GM18870 (cell line): Measurements from ENCODE around the gene GSTO2.

Experiments used
- ATAC-seq: cut with Tn5 transposase; IDR thresholded peaks from one replicate; pipeline ENCODE4 v1.9.1; 2021; ENCODE audit warnings: moderate library complexity; ENCODE audit not compliant: unreplicated experiment

The GSTO2 gene

DNA sequence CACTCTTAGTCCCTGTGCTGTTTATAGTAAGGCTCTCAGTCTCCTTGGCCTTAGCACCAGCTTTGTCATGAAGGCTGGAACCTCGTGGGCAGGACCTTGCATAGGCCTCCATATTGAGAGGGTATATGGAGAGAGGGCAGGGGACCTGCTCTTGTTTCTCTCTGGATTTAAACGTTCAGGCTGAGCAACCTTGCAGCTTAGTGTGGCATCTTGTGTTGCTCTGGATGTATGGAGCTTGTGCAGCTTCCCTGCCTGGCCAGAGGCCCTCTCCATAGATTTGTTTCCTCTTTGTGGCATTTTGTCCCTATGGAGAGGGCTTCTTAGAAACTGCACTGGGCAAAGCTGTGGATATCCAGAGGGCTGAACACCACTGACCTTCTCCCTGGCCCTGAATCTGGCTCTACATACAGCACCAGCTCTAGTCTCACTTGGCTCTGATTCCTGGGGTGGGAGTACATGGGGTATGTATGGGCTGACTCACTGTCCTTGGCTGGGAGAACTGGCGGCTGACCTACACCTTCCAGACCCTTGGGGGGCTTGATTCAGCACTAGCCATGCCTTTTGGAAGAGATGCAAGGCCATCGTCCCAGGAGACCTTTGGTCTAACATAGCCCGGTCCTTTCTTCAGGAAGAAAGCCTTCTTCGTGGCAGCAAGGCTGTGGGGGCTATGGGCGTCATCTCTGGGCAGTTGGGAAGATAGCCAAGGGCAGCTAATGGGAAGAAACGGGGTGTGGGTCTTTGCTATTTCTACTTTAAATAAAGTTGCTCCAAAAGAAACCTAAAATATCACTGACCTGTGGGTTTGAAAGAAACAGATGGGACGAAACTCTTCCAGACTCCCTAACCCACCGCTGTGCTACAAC is 38.8 kb downstream of the GSTO2 start:
- no peak for ATAC-seq

DNA sequence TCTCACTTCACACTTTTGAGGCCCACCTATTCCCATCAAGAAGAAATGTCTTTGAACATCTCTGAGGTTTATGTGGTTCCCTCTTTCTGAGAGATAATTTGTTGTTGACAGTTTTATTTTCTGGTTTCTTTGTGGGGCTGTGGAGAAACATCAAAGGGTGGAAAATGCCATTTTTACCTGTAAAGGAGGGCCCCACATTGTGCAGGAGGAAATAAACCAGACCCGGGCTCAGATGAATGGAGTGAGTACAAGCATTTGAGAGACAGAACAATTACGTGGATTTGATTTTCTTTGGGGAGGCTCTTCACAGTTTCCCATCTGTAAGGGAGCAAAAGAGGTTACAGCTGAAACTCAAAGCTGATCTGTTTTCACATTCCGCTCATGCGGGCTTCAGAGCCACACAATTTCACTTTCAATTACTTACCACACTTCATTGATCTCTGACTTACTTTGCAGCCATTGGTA is 39.5 kb downstream of the GSTO2 start:
- ATAC-seq = peak; percentile 91

DNA sequence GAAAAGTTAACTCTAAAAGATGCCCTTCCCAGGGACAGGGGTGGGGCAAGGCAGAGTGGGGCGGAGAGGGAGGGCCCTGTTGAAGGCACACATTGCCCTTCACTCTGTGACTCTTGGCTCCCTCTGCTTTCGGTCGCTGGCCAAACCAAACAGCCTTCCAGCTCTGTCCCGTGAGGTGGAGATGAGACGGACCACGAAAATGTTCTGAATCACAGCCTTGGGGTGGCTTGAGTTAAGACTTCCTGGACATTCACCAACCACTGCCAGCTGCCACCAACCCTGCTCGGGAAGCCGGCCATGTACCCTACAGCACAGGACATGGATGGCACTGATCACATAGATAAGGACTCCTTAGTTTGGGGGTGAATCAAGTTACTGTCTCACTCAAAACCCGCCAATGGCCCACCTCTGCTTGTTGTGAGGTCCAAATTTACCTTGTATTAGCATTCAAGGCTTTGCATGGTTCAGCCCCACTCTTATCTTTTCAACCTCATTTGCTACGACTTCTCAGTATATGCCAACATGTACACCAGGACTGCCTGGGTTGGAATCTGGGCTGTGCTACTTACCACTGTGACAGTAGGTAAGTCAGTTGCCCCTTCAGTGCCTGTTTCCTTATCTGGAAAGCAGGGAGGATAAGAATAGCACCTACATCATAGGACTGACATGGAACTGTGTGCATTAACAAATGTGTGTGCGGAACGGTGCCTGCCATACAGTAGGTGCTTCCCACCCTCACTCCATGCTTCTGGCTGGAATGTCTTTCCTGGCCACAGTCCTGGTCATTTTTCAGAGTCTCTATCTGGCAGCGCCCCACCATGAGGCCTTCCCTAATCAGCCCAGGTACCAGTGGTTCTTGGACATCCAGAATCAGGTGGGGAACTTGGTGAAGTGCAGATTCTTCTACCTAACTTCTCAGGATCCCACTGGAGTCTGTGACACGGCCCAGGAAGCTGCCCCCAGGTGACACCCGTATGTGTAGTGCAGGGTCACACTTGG is 41.3 kb downstream of the GSTO2 start:
- ATAC-seq = no peak

- no peak for ATAC-seq
Observed at GRCh38 chr10:104311184-104311720, 42.3 kb downstream of the GSTO2 start.

DNA sequence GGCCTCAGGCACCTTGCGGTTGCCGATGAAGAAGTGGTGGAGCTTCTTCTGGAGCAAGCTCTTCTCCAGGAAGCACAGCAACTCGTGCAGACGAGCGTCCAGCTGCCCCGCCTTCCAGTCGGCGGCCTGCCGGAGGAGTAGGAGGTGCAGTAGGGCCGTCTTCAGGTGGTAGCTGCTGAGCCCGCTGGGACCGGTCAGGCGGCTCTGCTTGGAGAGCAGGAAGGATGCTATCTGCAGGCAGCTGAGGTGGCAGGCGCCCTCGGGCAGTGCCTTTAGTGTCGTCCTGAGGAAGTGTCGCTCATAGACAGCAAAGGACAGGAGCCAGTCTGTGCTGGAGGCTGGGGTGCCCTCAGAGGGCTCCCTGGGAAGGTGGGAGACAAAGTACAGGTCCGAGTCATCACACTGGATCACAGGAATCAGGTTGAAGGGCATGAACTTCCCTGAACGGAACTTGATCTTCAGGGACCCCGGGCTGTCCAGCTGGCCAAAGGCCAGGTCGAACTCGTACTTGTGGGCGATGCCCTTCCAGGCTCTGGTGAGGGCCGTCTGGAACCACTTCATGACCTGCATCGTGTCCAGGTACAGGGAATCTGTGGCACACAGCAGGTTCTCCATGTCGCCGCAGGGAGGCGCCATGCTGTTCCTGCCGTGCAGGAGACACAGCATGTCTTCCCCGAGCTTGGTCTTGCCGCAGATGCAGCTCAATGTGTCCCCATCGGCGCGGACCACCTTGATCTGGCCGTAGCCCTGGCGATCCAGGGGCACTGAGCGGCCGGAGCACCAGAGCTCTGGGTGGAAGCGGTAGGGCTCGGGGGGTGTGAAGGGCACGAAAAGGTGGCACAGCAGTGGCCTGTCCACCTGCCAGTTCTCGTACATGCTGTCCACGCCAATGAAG is 45.9 kb downstream of the GSTO2 start:
- ATAC-seq = no peak

GRCh38 chr10:104315486-104315921 is 46.5 kb downstream of the GSTO2 start:
- no peak for ATAC-seq

GRCh38 chr10:104316321-104317099 is 47.5 kb downstream of the GSTO2 start:
- no peak for ATAC-seq

DNA sequence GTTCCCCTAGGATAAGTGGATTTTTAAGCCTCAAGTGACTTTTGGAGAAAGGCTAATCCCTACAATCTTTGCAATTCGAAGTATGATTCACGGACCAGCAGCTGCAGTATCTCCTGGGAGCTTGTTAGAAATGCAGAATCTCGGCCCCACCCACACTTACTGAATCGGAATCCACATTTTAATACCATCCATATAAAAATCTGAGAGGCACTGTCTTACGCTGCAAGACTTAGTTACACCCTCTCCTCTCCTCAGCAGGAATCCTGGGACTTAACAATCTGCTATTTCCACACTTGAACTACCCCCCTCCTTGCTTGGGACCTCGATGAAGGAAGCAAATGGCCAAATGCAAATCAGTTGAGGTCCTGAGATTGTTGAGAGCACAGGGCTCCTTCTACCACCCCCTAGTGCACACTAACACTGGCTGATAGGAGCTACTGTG is 48.3 kb downstream of the GSTO2 start:
- no peak for ATAC-seq

GRCh38 chr10:104317726-104318299 is 48.8 kb downstream of the GSTO2 start:
- peak; percentile 38 for ATAC-seq

GRCh38 chr10:104318326-104318725 is 49.3 kb downstream of the GSTO2 start:
- no peak for ATAC-seq

DNA sequence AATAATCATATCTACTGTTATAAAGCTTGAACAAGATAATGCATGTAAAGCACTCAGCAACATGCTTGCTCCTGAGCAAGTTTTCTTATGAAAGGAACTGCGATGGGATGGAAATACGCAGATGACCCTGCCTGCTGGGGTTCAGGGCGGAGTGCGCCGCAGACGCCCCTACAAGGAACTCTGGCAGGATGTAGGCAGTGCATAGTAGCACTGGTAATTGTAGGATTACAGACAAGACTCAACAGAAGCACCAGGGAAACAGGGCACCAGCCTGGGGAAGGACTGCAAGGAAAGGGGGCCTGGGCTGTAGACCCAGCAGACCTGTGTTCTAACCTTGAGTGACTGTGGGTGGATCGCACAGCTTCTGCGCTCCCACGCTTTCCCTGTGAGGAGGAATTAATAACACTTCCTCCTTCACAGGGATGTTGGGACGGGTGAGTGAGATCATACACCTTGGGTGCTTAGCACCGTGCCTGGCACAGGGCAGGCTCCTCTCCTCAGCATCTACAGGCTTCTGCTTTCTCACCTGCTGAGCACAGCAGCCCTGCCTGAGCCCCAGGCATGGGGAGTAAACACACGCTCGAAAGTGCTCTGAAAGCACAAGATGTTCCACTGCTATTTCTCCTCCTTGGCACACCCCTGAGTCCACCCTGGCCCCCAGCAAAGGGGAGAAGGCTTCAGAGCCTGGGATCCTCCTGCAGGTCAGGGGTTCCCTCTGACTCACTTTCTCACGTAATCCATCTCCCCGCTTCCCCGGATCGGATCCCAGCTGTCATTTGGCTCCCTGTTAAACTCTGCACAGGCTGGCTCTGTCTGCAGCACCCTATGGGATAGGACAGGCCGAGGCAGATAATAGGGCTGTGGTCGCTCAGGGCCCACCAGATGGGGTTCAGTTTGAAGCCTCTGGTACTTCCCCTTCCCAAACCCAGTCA is 50.1 kb downstream of the GSTO2 start:
- no peak for ATAC-seq

DNA sequence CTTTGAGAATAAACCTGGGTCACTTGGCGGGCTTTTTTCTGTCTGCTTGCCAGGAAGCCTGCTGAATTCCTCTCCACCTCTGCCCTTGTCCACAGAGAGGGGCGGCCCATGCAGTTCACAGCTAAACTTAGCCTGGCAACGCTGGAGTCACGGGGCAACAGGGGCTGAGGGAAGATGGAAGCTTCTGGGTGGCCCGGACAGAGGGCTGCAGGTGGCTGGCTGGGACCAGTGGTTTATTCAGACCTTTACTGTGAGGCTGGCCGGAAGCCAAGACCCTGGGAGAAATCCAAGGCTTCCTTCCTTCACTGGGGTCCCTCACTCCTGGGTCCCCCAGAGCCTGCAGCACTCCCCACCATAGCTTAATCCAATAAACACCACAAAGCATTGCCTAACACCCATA is 52.2 kb downstream of the GSTO2 start:
- ATAC-seq = no peak

DNA sequence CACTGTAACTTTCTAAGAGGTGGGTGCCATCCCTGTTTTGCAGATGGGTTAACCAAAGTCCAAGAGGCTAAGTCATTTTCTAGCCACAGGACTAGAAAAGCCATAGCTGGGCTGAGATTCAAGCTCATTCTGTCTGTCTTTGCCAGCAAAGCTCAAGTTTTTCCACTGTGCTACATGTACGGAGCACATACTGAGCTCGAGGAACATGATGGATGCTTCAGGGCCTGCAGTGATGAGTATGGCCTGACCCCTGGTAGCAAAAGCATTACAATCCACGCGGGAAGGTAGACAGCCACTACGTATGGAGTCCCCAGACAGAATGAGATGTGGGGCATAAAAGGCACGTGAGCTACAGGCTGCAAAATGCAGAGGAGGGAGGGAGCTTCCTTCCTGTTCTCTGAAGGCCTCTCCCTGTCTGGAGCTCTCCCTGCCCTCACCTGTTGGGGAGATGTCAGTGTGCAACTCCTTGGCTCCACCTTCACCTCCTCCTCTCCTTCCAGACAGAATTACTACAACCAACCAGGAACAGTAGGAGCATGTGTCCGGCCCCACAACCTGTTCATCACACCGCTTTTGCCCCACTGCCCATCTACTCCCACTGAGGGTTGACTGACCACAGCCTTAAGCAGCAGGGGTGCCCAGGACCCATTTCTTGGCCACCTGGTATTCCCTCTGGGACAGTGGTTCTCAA is 52.9 kb downstream of the GSTO2 start:
- no peak for ATAC-seq

DNA sequence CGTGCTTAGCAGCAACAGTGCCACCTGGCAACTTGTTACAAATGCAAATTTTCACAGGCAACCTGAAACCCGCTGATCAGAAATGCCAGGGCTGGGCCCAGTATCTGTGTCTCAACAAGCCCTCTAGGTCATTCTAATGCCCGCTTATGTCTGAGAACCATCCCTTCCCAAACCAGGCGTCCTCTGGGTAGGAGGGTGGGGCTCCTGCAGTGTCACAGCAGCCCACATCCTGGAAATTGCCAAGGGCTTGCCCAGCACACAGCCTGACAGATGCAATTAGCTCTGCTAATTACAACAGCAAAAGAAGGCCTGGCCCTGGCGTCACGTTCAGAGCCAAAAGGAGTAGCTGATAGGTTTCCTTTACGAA is 53.4 kb downstream of the GSTO2 start:
- peak; percentile 60 for ATAC-seq

DNA sequence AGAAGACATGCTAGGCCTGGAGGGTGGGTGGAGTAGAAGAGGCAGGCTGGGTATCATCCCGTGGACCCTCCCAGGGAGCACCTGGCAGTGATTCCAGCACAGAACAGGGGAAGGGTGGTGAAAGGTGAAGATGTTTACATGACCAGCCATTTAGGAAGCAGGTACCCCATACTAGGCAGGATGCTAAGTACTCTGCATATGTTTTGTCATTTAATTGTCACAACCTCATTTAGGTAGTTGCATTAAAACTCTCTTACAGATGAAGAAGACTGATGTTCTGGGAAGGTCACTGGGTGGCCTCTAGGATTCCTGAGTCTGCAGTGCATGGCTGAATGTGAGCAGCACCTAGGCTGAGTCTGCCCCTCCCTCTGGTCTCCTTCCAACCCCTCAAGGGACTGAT is 54.1 kb downstream of the GSTO2 start:
- no peak for ATAC-seq

GRCh38 chr10:104323760-104324201 is 54.8 kb downstream of the GSTO2 start:
- no peak for ATAC-seq

DNA sequence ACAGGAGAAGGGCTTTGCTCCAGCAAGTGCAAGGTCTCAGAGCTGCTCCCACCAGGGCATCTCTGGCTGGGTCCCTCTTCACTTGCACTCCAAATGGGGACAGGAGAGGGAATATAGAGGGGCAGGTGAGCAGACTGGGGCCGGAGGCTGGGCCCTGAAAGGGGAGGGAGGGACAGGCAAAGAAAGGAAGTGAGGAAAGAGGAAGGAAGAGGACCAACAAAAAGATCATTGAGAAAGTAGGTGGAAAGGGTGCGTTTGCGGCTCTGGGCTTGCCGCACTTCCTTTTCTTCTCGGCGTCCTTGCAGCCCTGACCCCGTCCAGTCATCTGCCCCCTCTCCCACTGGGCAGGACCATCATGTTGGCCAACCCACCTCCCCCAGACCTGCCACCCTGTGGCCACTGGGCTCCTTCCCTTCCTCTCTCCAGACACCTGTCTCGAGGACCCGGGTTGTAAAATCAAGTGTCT is 55.3 kb downstream of the GSTO2 start:
- ATAC-seq = no peak
